ENCODE results near the gene AP1B1. TPM values are rescaled to one million over a fixed set of nuclear protein-coding genes. Genes with fewer than 3 reads are reported as not detected.

AP1B1 gene
- total RNA-seq, 1 donor from 2014 or later = 42.0 TPM

DNA sequence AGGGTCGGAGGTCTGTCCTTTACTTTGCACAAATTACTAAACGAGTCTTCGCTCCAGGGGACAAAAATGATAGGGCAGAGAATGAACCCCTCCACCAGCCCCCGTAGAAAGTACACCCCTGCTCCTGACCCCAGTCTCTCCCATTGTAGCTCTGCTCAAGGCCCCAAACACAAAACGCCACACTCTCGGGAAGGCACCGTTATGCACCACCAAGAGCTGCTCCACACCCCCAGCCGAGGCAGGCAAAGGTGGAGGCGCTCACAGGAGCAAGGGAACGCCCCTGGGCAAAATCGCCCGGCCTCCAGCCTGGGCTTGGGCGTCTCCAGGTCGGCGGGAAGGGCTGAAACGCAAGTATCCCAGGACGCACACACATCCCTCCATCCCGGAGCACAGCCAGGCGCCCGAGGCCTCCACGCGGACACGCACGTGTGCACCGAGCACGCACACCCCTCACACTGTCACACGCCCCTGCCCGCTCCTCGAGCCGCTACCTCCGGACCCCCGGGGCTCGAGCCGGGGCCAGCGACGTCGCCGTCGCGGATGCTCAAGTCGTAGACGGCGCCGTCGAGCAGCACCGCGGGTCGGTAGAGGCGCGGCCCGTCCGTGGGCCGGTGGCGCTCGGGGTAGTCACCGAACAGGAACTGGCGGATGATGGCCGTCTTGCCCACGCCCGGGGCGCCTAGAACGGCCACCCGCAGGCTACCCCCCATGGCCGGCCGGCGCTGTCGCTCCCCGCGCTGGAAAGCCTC, 73.7 kb downstream of the AP1B1 start:
- DNase-seq (ENCODE audit: extremely low spot score, unreplicated experiment) = no peak
- TF ChIP-seq, protein P1, sequence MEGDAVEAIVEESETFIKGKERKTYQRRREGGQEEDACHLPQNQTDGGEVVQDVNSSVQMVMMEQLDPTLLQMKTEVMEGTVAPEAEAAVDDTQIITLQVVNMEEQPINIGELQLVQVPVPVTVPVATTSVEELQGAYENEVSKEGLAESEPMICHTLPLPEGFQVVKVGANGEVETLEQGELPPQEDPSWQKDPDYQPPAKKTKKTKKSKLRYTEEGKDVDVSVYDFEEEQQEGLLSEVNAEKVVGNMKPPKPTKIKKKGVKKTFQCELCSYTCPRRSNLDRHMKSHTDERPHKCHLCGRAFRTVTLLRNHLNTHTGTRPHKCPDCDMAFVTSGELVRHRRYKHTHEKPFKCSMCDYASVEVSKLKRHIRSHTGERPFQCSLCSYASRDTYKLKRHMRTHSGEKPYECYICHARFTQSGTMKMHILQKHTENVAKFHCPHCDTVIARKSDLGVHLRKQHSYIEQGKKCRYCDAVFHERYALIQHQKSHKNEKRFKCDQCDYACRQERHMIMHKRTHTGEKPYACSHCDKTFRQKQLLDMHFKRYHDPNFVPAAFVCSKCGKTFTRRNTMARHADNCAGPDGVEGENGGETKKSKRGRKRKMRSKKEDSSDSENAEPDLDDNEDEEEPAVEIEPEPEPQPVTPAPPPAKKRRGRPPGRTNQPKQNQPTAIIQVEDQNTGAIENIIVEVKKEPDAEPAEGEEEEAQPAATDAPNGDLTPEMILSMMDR (IDR thresholded peaks at IDR 0.05) = no peak
- peaks cover 24% of the 10 kb centered on the region for H3K4me1 Mint-ChIP-seq (ENCODE audit: unreplicated experiment)
- no peaks in the 10 kb centered on the region for H3K9me3 Mint-ChIP-seq (ENCODE audit: unreplicated experiment)
- H3K27me3 Mint-ChIP-seq (ENCODE audit: unreplicated experiment) = peaks cover 25% of the 10 kb centered on the region
- H3K27ac Mint-ChIP-seq (ENCODE audit: unreplicated experiment) = no peak overlapping the region
- no peaks in the 10 kb centered on the region for H3K36me3 Mint-ChIP-seq (ENCODE audit: unreplicated experiment)
- peak overlapping the region; percentile 51 for H3K4me3 Mint-ChIP-seq (ENCODE audit: unreplicated experiment)

DNA sequence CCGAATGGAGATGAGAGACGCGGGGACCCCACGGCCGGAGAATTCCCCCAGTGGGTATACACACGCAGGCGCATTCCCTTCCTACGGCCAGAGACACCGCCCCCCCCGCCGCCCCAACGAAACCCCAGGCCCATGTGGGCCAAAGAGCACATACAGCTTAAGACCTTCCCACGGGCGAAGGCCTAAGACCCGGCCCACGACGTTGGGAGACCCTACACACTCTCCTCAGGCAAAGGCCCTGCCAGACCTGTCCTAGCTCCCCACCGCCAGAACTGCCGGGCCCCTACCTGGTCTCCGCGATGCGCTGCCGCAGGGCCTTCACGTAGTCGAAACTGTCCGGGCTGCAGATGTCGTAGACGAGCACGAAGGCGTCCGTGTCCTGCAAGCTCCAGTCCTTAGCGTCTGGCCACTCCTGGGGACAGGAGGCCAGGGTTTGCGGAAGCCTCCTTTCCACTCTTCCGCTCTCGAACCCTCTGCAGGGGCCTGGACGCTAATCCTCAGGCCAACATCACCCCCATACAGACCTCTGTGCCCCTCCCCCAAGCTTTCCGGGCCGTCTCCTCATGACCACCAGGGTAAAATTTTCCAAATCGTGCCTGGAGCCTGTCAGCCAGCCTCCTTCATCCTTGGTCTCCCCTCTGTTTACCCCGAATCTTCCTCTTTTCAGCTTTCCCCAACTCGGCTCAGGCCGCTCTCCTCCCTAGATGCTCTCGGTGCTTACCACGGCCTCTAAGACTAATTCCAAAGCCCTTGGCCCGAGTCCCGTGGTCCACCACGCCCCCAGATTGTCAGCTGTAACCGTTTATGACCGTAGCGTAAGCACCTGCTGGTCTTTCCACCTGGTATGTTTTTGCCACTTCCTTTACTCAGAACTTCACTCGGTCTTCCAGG, 74.5 kb downstream of the AP1B1 start:
- H3K36me3 Mint-ChIP-seq (ENCODE audit: unreplicated experiment) = no peaks in the 10 kb centered on the region
- H3K4me1 Mint-ChIP-seq (ENCODE audit: unreplicated experiment) = peaks cover 33% of the 10 kb centered on the region
- no peak overlapping the region for H3K27ac Mint-ChIP-seq (ENCODE audit: unreplicated experiment)
- H3K4me3 Mint-ChIP-seq (ENCODE audit: unreplicated experiment) = peak overlapping the region; percentile 51
- no peaks in the 10 kb centered on the region for H3K9me3 Mint-ChIP-seq (ENCODE audit: unreplicated experiment)
- TF ChIP-seq, protein P1 (IDR thresholded peaks at IDR 0.05) = no peak
- peaks cover 25% of the 10 kb centered on the region for H3K27me3 Mint-ChIP-seq (ENCODE audit: unreplicated experiment)
- DNase-seq (ENCODE audit: extremely low spot score, unreplicated experiment) = no peak

DNA sequence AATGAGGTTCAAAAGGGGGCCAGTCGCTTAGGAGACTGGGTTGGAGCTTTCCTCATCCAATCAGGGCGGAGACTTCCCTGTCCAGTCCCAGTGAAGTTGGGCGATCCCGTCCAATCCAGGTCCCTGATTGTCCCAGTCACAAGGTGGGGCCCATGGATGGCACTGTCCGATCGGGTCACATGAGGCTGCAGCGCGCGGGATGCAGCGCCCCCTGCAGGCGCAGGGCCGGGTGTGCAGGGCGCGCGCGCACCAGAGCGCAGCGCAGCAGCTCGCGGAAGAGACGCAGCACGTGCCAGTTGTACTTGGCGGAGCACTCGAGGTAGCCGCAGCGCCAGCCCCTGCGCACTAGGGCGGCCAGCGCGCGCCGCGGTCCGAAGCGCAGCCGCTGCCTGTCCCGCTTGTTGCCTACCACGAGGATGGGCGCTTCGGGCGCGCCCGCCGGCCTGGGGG, 75.2 kb downstream of the AP1B1 start:
- Mint-ChIP-seq H3K9me3 (ENCODE audit: unreplicated experiment) (no peaks in the 10 kb centered on the region), H3K27me3 (ENCODE audit: unreplicated experiment) (peaks cover 25% of the 10 kb centered on the region), H3K27ac (ENCODE audit: unreplicated experiment) (peak overlapping the region; percentile 52), H3K4me1 (ENCODE audit: unreplicated experiment) (peaks cover 38% of the 10 kb centered on the region), H3K4me3 (ENCODE audit: unreplicated experiment) (no peak overlapping the region), H3K36me3 (ENCODE audit: unreplicated experiment) (no peaks in the 10 kb centered on the region)
- TF ChIP-seq, protein P1 (IDR thresholded peaks at IDR 0.05) = peak; percentile 53
- DNase-seq (ENCODE audit: extremely low spot score, unreplicated experiment) = no peak

DNA sequence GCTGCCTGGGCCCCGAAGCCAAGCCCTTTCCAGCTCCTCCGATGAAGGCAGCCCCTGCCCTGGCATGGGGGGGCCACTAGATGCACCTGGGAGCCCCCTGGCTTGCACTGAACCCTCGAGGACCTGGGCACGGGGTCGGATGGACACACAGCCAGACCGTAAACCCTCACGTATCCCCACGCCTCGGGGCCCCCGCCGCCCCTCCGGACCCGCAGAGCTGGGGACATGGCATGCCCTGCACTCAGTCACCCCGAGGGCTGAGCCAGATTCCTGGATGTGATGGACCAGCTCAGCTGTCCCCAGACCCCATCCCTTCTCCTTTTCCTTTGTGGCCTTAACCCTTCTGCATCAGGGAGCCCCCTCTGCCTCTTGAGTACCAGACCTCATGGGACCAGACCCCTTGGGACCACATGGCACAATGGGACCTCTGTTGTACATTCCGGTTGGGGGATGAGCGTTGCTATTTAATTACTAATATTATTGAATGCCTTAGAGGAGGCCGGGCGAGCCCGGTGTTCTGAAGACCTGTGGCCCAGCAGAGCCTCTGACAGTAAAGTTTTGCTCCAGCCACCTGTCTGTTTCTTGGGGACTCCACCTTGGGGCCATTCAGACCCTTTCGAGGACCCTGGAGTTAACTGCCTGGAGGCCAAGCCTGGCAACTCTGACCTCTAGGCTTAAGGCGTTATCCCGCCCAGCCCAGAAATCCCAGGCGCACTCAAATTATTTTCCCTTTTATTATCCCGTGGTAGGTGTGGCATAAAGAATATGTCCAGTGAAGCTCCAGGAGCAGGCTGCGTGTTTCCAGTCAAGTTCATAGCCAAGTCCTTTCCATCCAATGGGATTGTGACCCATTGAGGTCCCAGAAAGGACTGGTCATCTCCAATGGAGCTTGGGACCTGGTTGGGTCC, 75.9 kb downstream of the AP1B1 start:
- peaks cover 44% of the 10 kb centered on the region for H3K4me1 Mint-ChIP-seq (ENCODE audit: unreplicated experiment)
- no peaks in the 10 kb centered on the region for H3K36me3 Mint-ChIP-seq (ENCODE audit: unreplicated experiment)
- peak overlapping the region; percentile 79 for H3K27ac Mint-ChIP-seq (ENCODE audit: unreplicated experiment)
- peaks cover 25% of the 10 kb centered on the region for H3K27me3 Mint-ChIP-seq (ENCODE audit: unreplicated experiment)
- no peaks in the 10 kb centered on the region for H3K9me3 Mint-ChIP-seq (ENCODE audit: unreplicated experiment)
- no peak overlapping the region for H3K4me3 Mint-ChIP-seq (ENCODE audit: unreplicated experiment)
- TF ChIP-seq, protein P1 (IDR thresholded peaks at IDR 0.05) = no peak
- DNase-seq (ENCODE audit: extremely low spot score, unreplicated experiment) = no peak
